ENCODE results near the gene ZFP1. TPM values are rescaled to one million over a fixed set of nuclear protein-coding genes. Genes with fewer than 3 reads are reported as not detected.

The ZFP1 gene
- total RNA-seq (2022; extraction: Qiagen RNA extraction; ENCODE audit: low read depth), result 8.7 to 17.0 TPM (median 11.0 TPM) in 5 replicates

DNA sequence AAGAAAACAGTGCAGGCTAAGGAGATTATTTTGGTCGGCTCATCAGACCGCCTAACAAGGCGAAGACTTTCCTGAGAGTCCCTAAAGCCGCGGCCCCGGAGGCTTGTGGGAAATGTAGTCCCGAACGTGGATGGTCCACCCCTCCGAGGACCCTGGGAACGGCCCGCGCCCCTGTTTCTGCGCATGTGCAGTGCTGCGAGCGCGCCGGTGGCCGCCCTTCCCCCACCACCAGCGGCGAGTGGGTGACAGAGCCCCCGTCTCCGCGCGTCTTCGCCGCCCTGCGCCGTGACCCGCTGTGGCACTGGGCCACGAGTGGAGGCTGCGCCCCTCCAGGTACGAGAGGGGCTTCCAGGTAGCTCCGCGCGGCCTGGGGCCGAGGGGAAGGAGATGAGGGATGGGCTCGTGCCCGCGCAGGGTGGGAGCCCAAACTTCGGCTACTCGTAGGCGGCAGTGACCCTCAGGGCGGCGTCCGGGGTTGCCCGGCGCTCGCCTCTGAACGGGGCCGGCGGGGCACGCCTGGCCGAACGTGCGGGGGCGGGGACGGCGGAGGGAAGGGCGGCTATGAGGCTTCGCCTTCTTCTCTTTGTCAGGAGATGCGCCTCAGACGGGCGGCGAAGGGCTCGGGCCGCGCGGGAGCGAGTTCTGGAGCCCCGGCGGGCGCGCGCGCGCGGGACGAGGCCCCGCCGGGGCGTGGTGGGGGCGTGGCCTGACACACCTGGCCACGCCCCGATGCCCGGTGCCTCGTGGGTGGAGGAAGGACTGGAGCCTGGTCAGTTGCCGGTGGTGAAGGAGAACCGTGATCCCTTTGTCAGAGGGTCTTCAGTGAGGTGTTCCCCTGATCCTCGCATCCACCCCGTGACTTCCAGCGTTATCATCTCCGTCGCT is at the start of gene ZFP1:
TSS of gene ZFP1 (plus strand) at position 214 of the 885 bp plus-strand sequence. CDS start 4,428 bp downstream, outside the sequence.

GRCh38 chr16:75116081-75116910 is 32.0 kb upstream of the ZFP1 start, which contains the start of gene LDHD:
LDHD (minus strand) TSS chr16:75116780; CDS start chr16:75116720, 60 bp downstream.

DNA sequence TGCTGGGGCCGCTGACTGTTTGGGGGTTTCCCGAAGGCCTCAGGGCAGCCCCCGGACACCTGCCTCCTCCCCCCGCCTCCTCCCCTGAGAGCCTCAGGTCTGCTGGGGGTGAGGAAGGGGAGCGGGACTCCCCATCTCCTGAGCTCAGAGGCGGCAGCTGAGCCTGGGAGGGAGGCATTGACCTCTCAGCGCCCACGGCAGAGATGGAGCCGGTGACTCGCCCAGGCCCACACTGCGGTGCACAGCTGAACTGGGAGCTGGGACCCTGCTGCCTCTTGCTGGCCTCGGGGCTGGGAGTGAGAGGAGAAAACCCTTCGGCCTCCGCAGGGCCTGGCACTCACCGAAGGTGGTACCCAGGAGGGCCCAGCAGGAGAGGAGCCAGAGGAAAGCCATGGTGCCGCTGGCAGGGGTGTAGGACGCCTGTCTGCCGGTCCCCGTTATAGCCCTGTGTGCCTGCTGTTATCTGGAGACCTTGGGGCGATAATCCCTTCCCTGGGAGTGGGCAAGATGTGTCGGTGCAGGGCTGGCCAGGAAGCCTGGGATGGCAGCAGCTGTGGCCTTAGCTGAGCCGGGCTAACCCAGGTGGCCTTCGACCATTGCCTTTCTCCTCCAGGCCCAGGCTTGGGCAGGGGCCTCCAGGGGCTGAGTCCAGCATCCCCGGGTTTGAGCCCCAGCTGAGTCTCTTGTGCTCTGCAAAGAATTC is 58.6 kb downstream of the ZFP1 start, which contains the start of gene CTRB2:
TSS of gene CTRB2 (minus strand) at position 413 of the 703 bp plus-strand sequence. CDS start at position 393, 20 bp downstream.

GRCh38 chr16:75218256-75219076 is 70.1 kb downstream of the ZFP1 start, which contains the start of gene CTRB1:
CTRB1 (plus strand) TSS chr16:75218988; CDS start chr16:75219008, 20 bp downstream.

Other genes starting within 250 kb of the ZFP1 start
- gene WDR59, start 163.4 kb upstream of the ZFP1 start, total RNA-seq (2022; extraction: Qiagen RNA extraction; ENCODE audit: low read depth), result 21.4 to 33.0 TPM (median 30.0 TPM) in 5 replicates
- gene ZNRF1, start 149.5 kb upstream of the ZFP1 start, total RNA-seq (2022; extraction: Qiagen RNA extraction; ENCODE audit: low read depth), result 18.2 to 23.9 TPM (median 23.2 TPM) in 5 replicates
- gene LDHD, start 31.7 kb upstream of the ZFP1 start, total RNA-seq (2022; extraction: Qiagen RNA extraction; ENCODE audit: low read depth), result 0.46 to 0.95 TPM (median 0.75 TPM) in 5 replicates
- not detected in 5 replicates for gene CTRB2, start 58.6 kb downstream of the ZFP1 start, total RNA-seq (2022; extraction: Qiagen RNA extraction; ENCODE audit: low read depth)
- gene CTRB1, start 70.5 kb downstream of the ZFP1 start, total RNA-seq (2022; extraction: Qiagen RNA extraction; ENCODE audit: low read depth), result not detected in 5 replicates
- gene BCAR1, start 103.1 kb downstream of the ZFP1 start, total RNA-seq (2022; extraction: Qiagen RNA extraction; ENCODE audit: low read depth), result 108 to 148 TPM (median 143 TPM) in 5 replicates